Large intestine (tissue), 3 donors: ENCODE measurements around the gene ZFAND3. TPM values are rescaled to one million over a fixed set of nuclear protein-coding genes. Genes with fewer than 3 reads are reported as not detected.

ENCODE experiments used
- DNase-seq, 2 donors: peaks; one replicate each; pipeline versions ENCODE4 v3.0.0 to v3.0.0-alpha.2; 2013
- H3K27ac ChIP-seq: one replicate; pipeline ENCODE4 v1.5.1; 2013; ENCODE audit warnings: low read length
- H3K27me3 ChIP-seq: 2 replicates; pipeline ENCODE4 v1.6.1; 2013; ENCODE audit warnings: low read length; ENCODE audit not compliant: control insufficient read depth, insufficient read depth
- H3K36me3 ChIP-seq: 2 replicates; pipeline ENCODE4 v1.6.1; 2013; ENCODE audit warnings: low read length; ENCODE audit not compliant: control insufficient read depth, insufficient read depth
- H3K4me1 ChIP-seq: one replicate; pipeline ENCODE4 v1.6.1; 2013; ENCODE audit warnings: low read length; ENCODE audit not compliant: control insufficient read depth, insufficient read depth
- H3K4me3 ChIP-seq: one replicate; pipeline ENCODE4 v1.5.1; 2013; ENCODE audit warnings: low read length
- H3K9me3 ChIP-seq: one replicate; pipeline ENCODE4 v1.6.1; 2013; ENCODE audit warnings: mild to moderate bottlenecking, low read depth, low read length, moderate library complexity; ENCODE audit not compliant: control insufficient read depth
- WGBS: methylation state at CpG from one replicate; pipeline ENCODE4 v1.1.5; 2013; ENCODE audit warnings: low lambda C conversion rate; ENCODE audit not compliant: insufficient coverage; 5-methylcytosine and 5-hydroxymethylcytosine counted together
- polyA plus RNA-seq: library from polyadenylated mRNA; unstranded; fragments of 120-200 nt; gene quantifications from one replicate; pipeline ENCODE4 v1.2.1, GENCODE V29; 2013

Gene ZFAND3
- polyA plus RNA-seq, 1 donor = 82.3 TPM

DNA sequence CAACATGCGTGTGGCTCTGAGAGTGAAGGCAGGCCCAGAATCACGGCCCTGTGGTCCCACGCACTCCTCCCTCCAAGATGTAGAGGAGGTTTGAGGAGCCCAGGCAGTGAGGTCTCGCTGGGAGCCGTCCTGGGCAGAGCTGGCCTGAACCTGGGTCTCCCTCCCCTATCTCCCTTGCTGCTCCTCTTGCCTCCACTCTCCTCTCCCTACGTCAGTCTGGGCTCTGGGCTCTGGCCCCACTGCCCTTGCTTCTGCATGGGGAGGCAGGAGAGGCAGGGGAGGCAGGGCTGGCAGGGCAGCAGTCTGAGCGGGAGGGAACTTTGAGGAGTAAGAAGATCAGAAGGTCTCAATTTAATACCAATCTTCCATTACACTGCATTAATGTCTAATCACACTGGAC, 375.1 kb downstream of the ZFAND3 start:
- WGBS = no CpG with 5 or more reads among the region's 7 CpGs
- no peaks in the 10 kb centered on the region for H3K4me1 ChIP-seq
- peaks cover 2% of the 10 kb centered on the region for H3K36me3 ChIP-seq
- DNase-seq = no peak
- no peak overlapping the region for H3K4me3 ChIP-seq
- H3K27me3 ChIP-seq = no peaks in the 10 kb centered on the region
- no peak overlapping the region for H3K27ac ChIP-seq
- no peaks in the 10 kb centered on the region for H3K9me3 ChIP-seq

DNA sequence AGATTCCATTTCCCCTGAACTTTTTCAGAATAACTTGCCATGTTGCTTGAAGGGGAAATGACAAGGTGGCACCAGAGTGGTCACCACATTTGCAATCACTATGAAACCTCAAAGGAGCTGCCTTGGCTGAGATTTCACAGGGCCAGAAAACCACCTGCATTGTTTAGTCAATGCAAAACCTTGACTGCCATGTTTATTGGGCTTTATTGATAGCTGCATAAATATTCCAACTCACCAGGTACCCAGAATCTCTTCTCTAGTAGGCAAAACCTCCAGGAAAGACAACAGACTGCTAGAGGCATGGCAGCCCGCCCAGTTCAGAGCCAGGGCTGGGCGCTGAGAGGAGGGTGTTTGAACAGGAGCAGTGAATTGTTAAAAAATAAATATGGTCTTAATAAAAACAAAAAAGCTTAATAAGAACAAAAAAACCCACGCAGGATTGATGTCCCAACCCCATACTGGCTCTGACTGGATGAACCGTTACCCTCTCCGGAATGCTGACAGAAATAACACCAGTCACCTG, 375.6 kb downstream of the ZFAND3 start:
- Histone ChIP-seq H3K4me1 (no peaks in the 10 kb centered on the region), H3K9me3 (no peaks in the 10 kb centered on the region), H3K27ac (no peak overlapping the region), H3K27me3 (no peaks in the 10 kb centered on the region), H3K36me3 (peaks cover 2% of the 10 kb centered on the region), H3K4me3 (no peak overlapping the region)
- no peak for DNase-seq
- WGBS = 90% methylated on average over 2 of the region's 5 CpGs

DNA sequence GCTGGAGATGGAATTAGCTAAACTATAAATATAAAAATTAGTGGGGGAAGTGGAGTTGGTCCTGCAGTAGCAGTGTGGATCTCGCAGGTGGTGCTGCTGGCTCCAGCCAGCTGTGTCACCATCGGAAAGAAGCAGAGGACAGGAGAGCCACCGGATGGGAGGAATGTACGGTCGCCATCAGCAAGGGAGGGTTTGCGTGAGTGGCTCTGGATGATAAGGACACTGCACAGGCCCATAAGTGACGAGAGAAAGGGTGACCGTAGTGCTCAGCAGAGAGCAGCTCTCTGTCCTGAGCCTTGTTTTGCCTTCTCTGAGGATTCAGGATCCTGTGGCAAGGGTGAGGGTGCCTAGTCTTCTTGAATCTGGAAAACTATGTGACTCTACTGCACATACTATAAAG, 378.7 kb downstream of the ZFAND3 start:
- no CpG with 5 or more reads among the region's 8 CpGs for WGBS
- no peaks in the 10 kb centered on the region for H3K9me3 ChIP-seq
- H3K27me3 ChIP-seq = no peaks in the 10 kb centered on the region
- no peaks in the 10 kb centered on the region for H3K4me1 ChIP-seq
- H3K27ac ChIP-seq = no peak overlapping the region
- no peak for DNase-seq
- no peaks in the 10 kb centered on the region for H3K36me3 ChIP-seq
- no peak overlapping the region for H3K4me3 ChIP-seq

Other genes starting within 250 kb of the ZFAND3 start
- gene MDGA1, start 121.8 kb upstream of the ZFAND3 start, polyA plus RNA-seq = 2.5 TPM